Measurements from ENCODE around the gene STARD5. TPM values are rescaled to one million over a fixed set of nuclear protein-coding genes. Genes with fewer than 3 reads are reported as not detected.
"Not testable (repeated sequence)": the region's sequence is repeated elsewhere in the genome, so short reads cannot be mapped to it uniquely, and the experiment has no call there.

Gene STARD5
- total RNA-seq, 1 donor from 2014 or later = 3.1 TPM

DNA sequence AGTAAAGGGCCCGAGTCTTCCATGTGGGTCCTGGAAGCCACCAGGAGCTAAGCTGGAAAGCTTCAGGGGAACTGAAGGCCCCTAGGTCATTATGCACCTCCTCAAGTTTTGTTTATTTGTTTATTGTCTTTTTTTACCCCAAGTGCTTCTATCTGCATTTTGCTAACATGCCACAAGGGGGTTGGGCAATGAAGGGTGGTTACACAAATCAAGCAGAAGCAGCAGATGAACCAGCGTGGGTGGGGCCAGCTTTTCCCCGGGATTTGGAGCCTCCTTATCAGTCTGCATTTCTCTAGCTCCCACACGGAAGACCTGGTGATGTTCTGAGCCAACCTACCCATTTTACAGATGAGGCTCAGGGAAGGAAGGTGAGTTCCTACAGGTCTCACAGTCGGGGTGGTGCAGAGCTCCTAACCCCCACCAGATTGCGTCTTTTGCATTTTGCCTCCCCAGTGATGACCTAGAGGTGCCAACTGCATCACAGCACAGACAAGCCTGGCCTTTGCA lies 33.3 kb upstream of the STARD5 start:
- TF ChIP-seq, protein P1, sequence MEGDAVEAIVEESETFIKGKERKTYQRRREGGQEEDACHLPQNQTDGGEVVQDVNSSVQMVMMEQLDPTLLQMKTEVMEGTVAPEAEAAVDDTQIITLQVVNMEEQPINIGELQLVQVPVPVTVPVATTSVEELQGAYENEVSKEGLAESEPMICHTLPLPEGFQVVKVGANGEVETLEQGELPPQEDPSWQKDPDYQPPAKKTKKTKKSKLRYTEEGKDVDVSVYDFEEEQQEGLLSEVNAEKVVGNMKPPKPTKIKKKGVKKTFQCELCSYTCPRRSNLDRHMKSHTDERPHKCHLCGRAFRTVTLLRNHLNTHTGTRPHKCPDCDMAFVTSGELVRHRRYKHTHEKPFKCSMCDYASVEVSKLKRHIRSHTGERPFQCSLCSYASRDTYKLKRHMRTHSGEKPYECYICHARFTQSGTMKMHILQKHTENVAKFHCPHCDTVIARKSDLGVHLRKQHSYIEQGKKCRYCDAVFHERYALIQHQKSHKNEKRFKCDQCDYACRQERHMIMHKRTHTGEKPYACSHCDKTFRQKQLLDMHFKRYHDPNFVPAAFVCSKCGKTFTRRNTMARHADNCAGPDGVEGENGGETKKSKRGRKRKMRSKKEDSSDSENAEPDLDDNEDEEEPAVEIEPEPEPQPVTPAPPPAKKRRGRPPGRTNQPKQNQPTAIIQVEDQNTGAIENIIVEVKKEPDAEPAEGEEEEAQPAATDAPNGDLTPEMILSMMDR (IDR thresholded peaks at IDR 0.05; ENCODE audit: partially characterized antibody, unreplicated experiment) = no peak
- Mint-ChIP-seq H3K27me3 (ENCODE audit: unreplicated experiment) (peaks cover 2% of the 10 kb centered on the region), H3K4me1 (ENCODE audit: low read depth, unreplicated experiment) (no peaks in the 10 kb centered on the region), H3K9me3 (ENCODE audit: unreplicated experiment) (peaks cover 4% of the 10 kb centered on the region), H3K27ac (ENCODE audit: unreplicated experiment) (peak overlapping the region; percentile 7), H3K36me3 (ENCODE audit: unreplicated experiment) (no peaks in the 10 kb centered on the region), H3K4me3 (ENCODE audit: unreplicated experiment) (no peak overlapping the region)
- no peak for DNase-seq

DNA sequence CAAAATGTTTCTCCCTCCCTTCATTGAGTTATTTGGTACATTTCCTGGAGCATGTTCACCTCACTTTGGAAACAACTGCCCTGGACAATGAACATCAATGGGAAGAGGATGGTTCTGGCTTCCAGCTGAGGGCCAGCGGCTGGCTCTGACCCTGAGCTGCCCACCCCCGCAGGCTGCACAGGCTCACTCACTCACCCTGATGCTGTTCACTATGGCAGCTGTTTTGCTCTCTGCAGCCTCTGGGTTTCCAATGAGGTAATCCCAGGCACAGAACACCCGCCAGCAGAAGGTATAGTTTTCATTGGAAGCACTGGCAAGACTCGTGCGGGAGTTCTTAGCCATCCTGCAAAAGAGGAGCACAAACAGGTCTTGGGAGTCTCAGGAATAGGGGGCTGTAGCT lies 32.3 kb upstream of the STARD5 start:
- TF ChIP-seq, protein P1 (IDR thresholded peaks at IDR 0.05; ENCODE audit: partially characterized antibody, unreplicated experiment) = no peak

DNA sequence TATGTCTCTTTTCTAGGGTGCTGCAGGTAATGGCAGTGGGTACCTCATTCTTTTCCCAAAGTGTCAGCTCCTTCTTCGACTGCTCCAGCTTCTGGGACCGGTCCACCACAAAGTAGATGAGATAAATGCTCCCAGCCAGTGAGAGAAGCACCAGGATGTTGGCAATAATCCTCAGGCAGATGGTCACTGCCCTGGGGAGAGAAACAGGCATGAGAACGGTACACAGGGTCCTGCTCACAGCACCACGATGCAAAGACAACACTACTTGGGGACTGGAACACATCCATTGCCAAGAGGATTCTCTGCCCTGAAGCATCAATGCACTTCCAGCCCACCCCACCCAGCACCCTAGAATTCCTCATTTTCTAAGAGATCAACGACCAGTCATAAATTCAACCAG lies 27.7 kb upstream of the STARD5 start:
- peaks cover 5% of the 10 kb centered on the region for H3K4me1 Mint-ChIP-seq (ENCODE audit: low read depth, unreplicated experiment)
- TF ChIP-seq, protein P1 (IDR thresholded peaks at IDR 0.05; ENCODE audit: partially characterized antibody, unreplicated experiment) = no peak
- H3K9me3 Mint-ChIP-seq (ENCODE audit: unreplicated experiment) = peaks cover 3% of the 10 kb centered on the region
- no peak overlapping the region for H3K27ac Mint-ChIP-seq (ENCODE audit: unreplicated experiment)
- peaks cover 2% of the 10 kb centered on the region for H3K27me3 Mint-ChIP-seq (ENCODE audit: unreplicated experiment)
- no peaks in the 10 kb centered on the region for H3K36me3 Mint-ChIP-seq (ENCODE audit: unreplicated experiment)
- no peak for DNase-seq
- H3K4me3 Mint-ChIP-seq (ENCODE audit: unreplicated experiment) = no peak overlapping the region

More for the DNA sequence above, 32.3 kb upstream of the STARD5 start:
- no peak overlapping the region for H3K4me3 Mint-ChIP-seq (ENCODE audit: unreplicated experiment)
- H3K36me3 Mint-ChIP-seq (ENCODE audit: unreplicated experiment) = no peaks in the 10 kb centered on the region
- H3K4me1 Mint-ChIP-seq (ENCODE audit: low read depth, unreplicated experiment) = peaks cover 5% of the 10 kb centered on the region
- no peak for DNase-seq
- H3K9me3 Mint-ChIP-seq (ENCODE audit: unreplicated experiment) = peaks cover 3% of the 10 kb centered on the region
- peaks cover 2% of the 10 kb centered on the region for H3K27me3 Mint-ChIP-seq (ENCODE audit: unreplicated experiment)
- H3K27ac Mint-ChIP-seq (ENCODE audit: unreplicated experiment) = no peak overlapping the region

DNA sequence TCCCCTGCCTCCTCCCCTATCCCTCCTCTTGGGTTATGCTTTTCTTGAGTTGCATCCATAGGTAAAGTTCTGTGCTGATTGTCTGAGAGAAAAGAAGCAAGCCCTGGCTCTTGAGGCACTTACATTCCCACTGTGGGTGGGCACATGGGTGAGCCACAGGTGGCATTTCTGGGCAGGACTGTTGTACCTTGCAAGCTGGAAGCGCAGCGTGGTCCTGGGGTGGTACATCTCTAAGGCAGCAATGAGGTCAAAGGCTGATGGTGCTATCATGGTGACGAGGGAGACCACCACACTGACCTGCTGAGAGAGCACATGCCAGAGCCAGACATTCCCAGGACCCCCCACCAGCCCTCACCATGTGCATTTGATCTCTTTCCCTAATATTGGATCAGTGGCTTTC lies 25.3 kb upstream of the STARD5 start:
- DNase-seq = no peak
- Mint-ChIP-seq H3K36me3 (ENCODE audit: unreplicated experiment) (no peaks in the 10 kb centered on the region), H3K9me3 (ENCODE audit: unreplicated experiment) (peaks cover 4% of the 10 kb centered on the region), H3K4me3 (ENCODE audit: unreplicated experiment) (no peak overlapping the region), H3K27me3 (ENCODE audit: unreplicated experiment) (peaks cover 2% of the 10 kb centered on the region), H3K27ac (ENCODE audit: unreplicated experiment) (no peak overlapping the region), H3K4me1 (ENCODE audit: low read depth, unreplicated experiment) (peaks cover 5% of the 10 kb centered on the region)
- TF ChIP-seq, protein P1 (IDR thresholded peaks at IDR 0.05; ENCODE audit: partially characterized antibody, unreplicated experiment) = no peak

DNA sequence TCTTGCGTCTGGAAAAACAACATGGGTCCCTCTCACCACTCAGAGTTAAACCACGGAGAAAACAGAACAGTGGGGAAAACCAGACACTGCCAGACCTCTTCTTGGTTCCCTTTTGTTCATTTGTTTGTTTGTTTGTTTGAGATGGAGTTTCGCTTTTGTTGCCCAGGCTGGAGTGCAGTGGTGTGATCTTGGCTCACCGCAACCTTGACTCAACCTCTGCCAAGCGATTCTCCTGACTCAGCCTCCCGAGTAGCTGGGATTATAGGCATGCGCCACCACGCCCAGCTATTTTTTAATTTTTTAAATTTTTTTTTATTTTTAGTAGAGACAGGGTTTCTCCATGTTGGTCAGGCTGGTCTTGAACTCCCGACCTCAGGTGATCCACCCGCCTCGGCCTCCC lies 24.8 kb upstream of the STARD5 start:
- not testable (repeated sequence) for H3K9me3 Mint-ChIP-seq (ENCODE audit: unreplicated experiment); H3K4me1 Mint-ChIP-seq (ENCODE audit: low read depth, unreplicated experiment); H3K27ac Mint-ChIP-seq (ENCODE audit: unreplicated experiment); H3K36me3 Mint-ChIP-seq (ENCODE audit: unreplicated experiment); H3K27me3 Mint-ChIP-seq (ENCODE audit: unreplicated experiment); H3K4me3 Mint-ChIP-seq (ENCODE audit: unreplicated experiment); DNase-seq

Measured in glutamatergic neuron (in vitro differentiated cells).